Liver (tissue), 9 donors: ENCODE measurements around the gene PLCXD3. TPM values are rescaled to one million over a fixed set of nuclear protein-coding genes. Genes with fewer than 3 reads are reported as not detected.

Source experiments
- DNase-seq: peaks from one replicate; pipeline ENCODE4 v3.0.0-alpha.2; 2017; ENCODE audit warnings: low spot score
- H3K27ac ChIP-seq, 2 donors: one replicate each; pipeline ENCODE4 v1.7.0; 2013; ENCODE audit warnings: inconsistent platforms in 2 of 2, low read length in 2 of 2, control low read depth in 1 of 2, low read depth in 1 of 2, mild to moderate bottlenecking in 1 of 2
- H3K27me3 ChIP-seq, 4 donors: one replicate each; pipeline versions ENCODE4 v1.6.1 to v1.7.0; 2013; ENCODE audit warnings: low read length in 3 of 4, inconsistent platforms in 1 of 4, mild to moderate bottlenecking in 1 of 4, moderate library complexity in 1 of 4; ENCODE audit not compliant: control insufficient read depth in 4 of 4, insufficient read depth in 4 of 4
- H3K36me3 ChIP-seq, 4 donors: one replicate each; pipeline versions ENCODE4 v1.6.1 to v1.7.0; 2013; ENCODE audit warnings: low read length in 3 of 4, mild to moderate bottlenecking in 3 of 4, low read depth in 1 of 4, moderate library complexity in 1 of 4; ENCODE audit not compliant: control insufficient read depth in 4 of 4, insufficient read depth in 3 of 4
- H3K4me1 ChIP-seq, 4 donors: one replicate each; pipeline versions ENCODE4 v1.6.1 to v1.7.0; 2013; ENCODE audit warnings: low read length in 3 of 4, mild to moderate bottlenecking in 3 of 4, moderate library complexity in 1 of 4; ENCODE audit not compliant: control insufficient read depth in 4 of 4, insufficient read depth in 4 of 4
- H3K4me3 ChIP-seq, 3 donors: one replicate each; pipeline versions ENCODE4 v1.6.1 to v1.7.0; 2013; ENCODE audit warnings: low read length in 3 of 3, control low read depth in 1 of 3, low read depth in 1 of 3, mild to moderate bottlenecking in 1 of 3
- H3K9ac ChIP-seq, 2 donors: one replicate each; pipeline ENCODE4 v1.7.0; 2013; ENCODE audit warnings: low read length in 2 of 2, mild to moderate bottlenecking in 2 of 2, moderate library complexity in 2 of 2, control low read depth in 1 of 2, low read depth in 1 of 2
- H3K9me3 ChIP-seq, 4 donors: one replicate each; pipeline versions ENCODE4 v1.6.1 to v1.7.0; 2013; ENCODE audit warnings: low read length in 3 of 4; ENCODE audit not compliant: control insufficient read depth in 4 of 4
- ATF3 ChIP-seq: IDR thresholded peaks from 2 replicates; pipeline ENCODE4 v1.6.1; 2016; ENCODE audit warnings: antibody characterized with exemption
- CTCF ChIP-seq: fragments of 150-350 bp; IDR thresholded peaks from 2 replicates; pipeline ENCODE4 v1.5.1; 2017; ENCODE audit warnings: improper control_type of control experiment, low read depth, low read length; ENCODE audit not compliant: missing input control
- FOXA1 ChIP-seq: IDR thresholded peaks from 2 replicates; pipeline ENCODE4 v1.6.1; 2016; ENCODE audit warnings: antibody characterized with exemption
- FOXA2 ChIP-seq: IDR thresholded peaks from 2 replicates; pipeline ENCODE4 v1.6.1; 2016; ENCODE audit warnings: antibody characterized with exemption
- GABPA ChIP-seq, 2 donors: IDR thresholded peaks in 1 of 2; conservative IDR thresholded peaks in 1 of 2; 2 replicates each; pipeline ENCODE4 v1.6.1; 2016; ENCODE audit warnings: antibody characterized with exemption in 2 of 2, mild to moderate bottlenecking in 1 of 2, moderate library complexity in 1 of 2
- HNF4A ChIP-seq, 2 donors: conservative IDR thresholded peaks; 2 replicates each; pipeline ENCODE4 v1.6.1; 2016; ENCODE audit warnings: antibody characterized with exemption in 2 of 2, mild to moderate bottlenecking in 2 of 2
- HNF4G ChIP-seq: IDR thresholded peaks from 2 replicates; pipeline ENCODE4 v1.6.1; 2016; ENCODE audit warnings: antibody characterized with exemption
- JUND ChIP-seq, 2 donors: IDR thresholded peaks; 2 replicates each; pipeline ENCODE4 v1.6.1; 2016; ENCODE audit warnings: antibody characterized with exemption in 2 of 2
- MAX ChIP-seq: IDR thresholded peaks from 2 replicates; pipeline ENCODE4 v1.6.1; 2016; ENCODE audit warnings: antibody characterized with exemption
- NR2F2 ChIP-seq: IDR thresholded peaks from 2 replicates; pipeline ENCODE4 v1.6.1; 2016; ENCODE audit warnings: antibody characterized with exemption
- RAD21 ChIP-seq, 2 donors: IDR thresholded peaks; 2 replicates each; pipeline ENCODE4 v1.6.1; 2016; ENCODE audit warnings: antibody characterized with exemption in 2 of 2, mild to moderate bottlenecking in 2 of 2
- REST ChIP-seq: IDR thresholded peaks from 2 replicates; pipeline ENCODE4 v1.6.1; 2016; ENCODE audit warnings: antibody characterized with exemption, mild to moderate bottlenecking
- RXRA ChIP-seq, 2 donors: IDR thresholded peaks; 2 replicates each; pipeline ENCODE4 v1.6.1; 2017 to 2018; ENCODE audit warnings: antibody characterized with exemption in 2 of 2, mild to moderate bottlenecking in 1 of 2
- SP1 ChIP-seq: IDR thresholded peaks from 2 replicates; pipeline ENCODE4 v1.6.1; 2018; ENCODE audit warnings: antibody characterized with exemption, mild to moderate bottlenecking
- TAF1 ChIP-seq: conservative IDR thresholded peaks from 2 replicates; pipeline ENCODE4 v1.6.1; 2016; ENCODE audit warnings: antibody characterized with exemption, mild to moderate bottlenecking
- YY1 ChIP-seq: IDR thresholded peaks from 2 replicates; pipeline ENCODE4 v1.6.1; 2016; ENCODE audit warnings: antibody characterized with exemption, mild to moderate bottlenecking
- ZBTB33 ChIP-seq: IDR thresholded peaks from 2 replicates; pipeline ENCODE4 v1.6.1; 2016; ENCODE audit warnings: antibody characterized with exemption
- whole genome bisulfite sequencing: extraction: QIAGEN DNeasy Blood & Tissue Kit; methylation state at CpG from one replicate; pipeline ENCODE4 v1.1.7; 2013; 5-methylcytosine and 5-hydroxymethylcytosine counted together
- polyA plus RNA-seq, 2 donors: library from polyadenylated mRNA; stranded (reverse) in 1 of 2; unstranded in 1 of 2; fragments of 200-250 nt in 1 of 2; fragments of >200 nt in 1 of 2; fragmentation: Nextera tagmentation in 1 of 2; extraction: Ambion mirVana in 1 of 2; gene quantifications; one replicate each; pipeline versions ENCODE4 v1.2.1 to v1.2.3, GENCODE V29; 2013 to 2015
- total RNA-seq, 2 donors: library from RNA; depleted of rRNA; stranded (reverse); fragments of >200 nt; gene quantifications; one replicate each; pipeline ENCODE4 v1.2.3, GENCODE V29; 2014
- donor health status: healthy.
- donor health status: healthy.
- donor health status: healthy.
- donor health status: healthy.
- donor health status: healthy.

PLCXD3 gene
- total and polyA plus RNA-seq, 4 donors, result 0.05 to 2.4 (median 0.58) TPM

GRCh38 chr5:41266377-41266776 is 244.0 kb downstream of the PLCXD3 start:
- no peaks in the 10 kb centered on the region for H3K9me3 ChIP-seq
- no peak for DNase-seq
- H3K27me3 ChIP-seq, result no peaks in the 10 kb centered on the region
- H3K27ac ChIP-seq, result no peak overlapping the region
- TF ChIP-seq GABPA (IDR thresholded peaks at IDR 0.05 in 1 of 2, conservative IDR thresholded peaks at IDR 0.05 in 1 of 2) (no peak), HNF4G (no peak), FOXA2 (no peak), TAF1 (no peak), ZBTB33 (no peak), SP1 (no peak), ATF3 (no peak), MAX (no peak), FOXA1 (no peak), NR2F2 (no peak), CTCF (no peak), JUND (IDR thresholded peaks at IDR 0.05) (no peak), RXRA (IDR thresholded peaks at IDR 0.05) (no peak), RAD21 (IDR thresholded peaks at IDR 0.05) (no peak), YY1 (no peak), HNF4A (conservative IDR thresholded peaks at IDR 0.05) (no peak), REST (no peak)
- no peak overlapping the region for H3K4me3 ChIP-seq
- no peak overlapping the region for H3K9ac ChIP-seq
- no peaks in the 10 kb centered on the region for H3K4me1 ChIP-seq
- 79% methylated on average over 2 of the region's 2 CpGs for WGBS
- no peaks in the 10 kb centered on the region for H3K36me3 ChIP-seq

- H3K27ac ChIP-seq, result peak overlapping the region in 1 of 2 donors; percentile 37
Measured at GRCh38 chr5:41264019-41264418, 246.4 kb downstream of the PLCXD3 start.

More at GRCh38 chr5:41264019-41264418, 246.4 kb downstream of the PLCXD3 start:
- Histone ChIP-seq H3K4me3 (no peak overlapping the region), H3K36me3 (no peaks in the 10 kb centered on the region), H3K9ac (no peak overlapping the region), H3K27me3 (no peaks in the 10 kb centered on the region), H3K9me3 (no peaks in the 10 kb centered on the region), H3K4me1 (no peaks in the 10 kb centered on the region)
- DNase-seq, result no peak
- no peak for TF ChIP-seq FOXA1
- TF ChIP-seq FOXA2, result no peak
- TF ChIP-seq RAD21 (IDR thresholded peaks at IDR 0.05), result peak in 1 of 2 donors; percentile 33
- peak; percentile 14 for TF ChIP-seq SP1
- TF ChIP-seq NR2F2, result peak; percentile 85
- 68% methylated on average over 3 of the region's 3 CpGs for WGBS
